Astrocyte of the spinal cord (primary cell): ENCODE results near the gene PATJ.

Source experiments
- DNase-seq: peaks from one replicate; pipeline ENCODE4 v3.0.0; 2011; ENCODE audit warnings: low read depth, low spot score
- H3K4me3 ChIP-seq: 2 replicates; pipeline ENCODE4 v1.5.1; 2011; ENCODE audit warnings: low read depth, mild to moderate bottlenecking, low read length, moderate library complexity
- in situ Hi-C: cut with HindIII; loops from 2 replicates; pipeline ENCODE4 v1.10.0; 2017; ENCODE audit warnings: low sequenced_read_pairs
- TF ChIP-seq, protein P1 (sequence below): IDR thresholded peaks from 2 replicates; pipeline ENCODE4 v1.5.1; 2012; ENCODE audit warnings: low read depth, mild to moderate bottlenecking, low read length, inconsistent platforms

The PATJ gene

GRCh38 chr1:61752921-61753389 lies 10.7 kb downstream of the PATJ start:
- TF ChIP-seq, protein P1, sequence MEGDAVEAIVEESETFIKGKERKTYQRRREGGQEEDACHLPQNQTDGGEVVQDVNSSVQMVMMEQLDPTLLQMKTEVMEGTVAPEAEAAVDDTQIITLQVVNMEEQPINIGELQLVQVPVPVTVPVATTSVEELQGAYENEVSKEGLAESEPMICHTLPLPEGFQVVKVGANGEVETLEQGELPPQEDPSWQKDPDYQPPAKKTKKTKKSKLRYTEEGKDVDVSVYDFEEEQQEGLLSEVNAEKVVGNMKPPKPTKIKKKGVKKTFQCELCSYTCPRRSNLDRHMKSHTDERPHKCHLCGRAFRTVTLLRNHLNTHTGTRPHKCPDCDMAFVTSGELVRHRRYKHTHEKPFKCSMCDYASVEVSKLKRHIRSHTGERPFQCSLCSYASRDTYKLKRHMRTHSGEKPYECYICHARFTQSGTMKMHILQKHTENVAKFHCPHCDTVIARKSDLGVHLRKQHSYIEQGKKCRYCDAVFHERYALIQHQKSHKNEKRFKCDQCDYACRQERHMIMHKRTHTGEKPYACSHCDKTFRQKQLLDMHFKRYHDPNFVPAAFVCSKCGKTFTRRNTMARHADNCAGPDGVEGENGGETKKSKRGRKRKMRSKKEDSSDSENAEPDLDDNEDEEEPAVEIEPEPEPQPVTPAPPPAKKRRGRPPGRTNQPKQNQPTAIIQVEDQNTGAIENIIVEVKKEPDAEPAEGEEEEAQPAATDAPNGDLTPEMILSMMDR: no peak
- no peak for DNase-seq
- in situ Hi-C loops: no loop called here
- no peak overlapping the region for H3K4me3 ChIP-seq

DNA sequence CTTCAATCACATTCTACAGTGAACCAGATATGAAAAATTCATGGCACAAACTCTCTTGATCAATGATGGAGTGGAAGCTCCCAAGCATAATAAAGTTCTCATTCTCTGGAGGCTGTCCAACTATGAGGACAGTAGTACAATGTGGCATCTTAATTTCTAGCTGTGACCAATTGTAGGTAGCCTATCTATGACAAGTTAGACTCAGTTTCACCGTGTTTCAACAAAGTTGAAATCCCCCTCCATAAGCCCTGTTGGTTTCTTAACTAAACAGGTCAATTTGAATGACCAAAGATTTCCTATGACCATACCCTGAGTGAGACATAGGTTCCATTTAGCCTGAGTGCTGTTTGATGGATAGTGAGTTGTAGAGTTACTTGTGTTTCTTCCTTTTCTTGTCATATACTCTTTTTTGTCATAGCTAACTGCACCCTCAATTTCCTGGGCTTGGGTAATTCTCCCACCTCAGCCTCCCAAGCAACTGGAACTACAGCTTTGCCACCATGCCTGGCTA lies 11.8 kb downstream of the PATJ start:
- no peak overlapping the region for H3K4me3 ChIP-seq
- in situ Hi-C loops: no loop called here
- DNase-seq: no peak
- TF ChIP-seq, protein P1: no peak

GRCh38 chr1:61754545-61754944 lies 12.3 kb downstream of the PATJ start:
- no peak for DNase-seq
- TF ChIP-seq, protein P1: no peak
- no peak overlapping the region for H3K4me3 ChIP-seq
- in situ Hi-C loops: no loop called here

DNA sequence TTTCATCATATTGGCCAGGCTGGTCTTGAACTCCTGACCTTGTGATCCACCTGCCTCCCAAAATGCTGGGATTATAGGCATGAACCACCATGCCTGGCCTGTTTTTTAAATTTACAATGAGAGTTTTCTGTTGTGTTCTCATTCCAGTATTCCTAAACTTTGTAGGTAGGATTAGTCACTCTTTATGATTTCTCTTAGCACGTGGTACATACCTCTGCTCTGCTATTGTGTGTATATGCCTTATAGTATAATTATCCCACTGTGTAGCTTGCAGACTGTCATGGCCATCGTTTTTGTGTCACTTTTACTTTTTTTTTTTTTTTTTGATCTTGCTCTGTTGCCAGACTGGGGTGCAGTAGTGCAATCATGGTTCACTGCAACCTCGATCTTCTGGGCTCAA lies 14.5 kb downstream of the PATJ start:
- DNase-seq: no peak
- TF ChIP-seq, protein P1: no peak
- in situ Hi-C loops: no loop called here
- H3K4me3 ChIP-seq: no peak overlapping the region

GRCh38 chr1:61757950-61758349 lies 15.7 kb downstream of the PATJ start:
- H3K4me3 ChIP-seq: no peak overlapping the region
- TF ChIP-seq, protein P1: no peak
- in situ Hi-C loops: no loop called here
- DNase-seq: no peak

GRCh38 chr1:61770131-61770530 lies 27.9 kb downstream of the PATJ start:
- no peak overlapping the region for H3K4me3 ChIP-seq
- DNase-seq: no peak
- TF ChIP-seq, protein P1: no peak
- in situ Hi-C loops: no loop called here

GRCh38 chr1:61776091-61776490 lies 33.8 kb downstream of the PATJ start:
- no peak overlapping the region for H3K4me3 ChIP-seq
- DNase-seq: no peak
- in situ Hi-C loops: no loop called here

More at GRCh38 chr1:61776091-61776490, 33.8 kb downstream of the PATJ start:
- TF ChIP-seq, protein P1: no peak
